GM18868 (cell line): Measurements from ENCODE around the gene TST.
"Not testable (repeated sequence)": the region's sequence is repeated elsewhere in the genome, so short reads cannot be mapped to it uniquely, and the experiment has no call there.

ENCODE experiments used
- ATAC-seq: cut with Tn5 transposase; IDR thresholded peaks from one replicate; pipeline ENCODE4 v1.9.1; 2021; ENCODE audit warnings: mild to moderate bottlenecking, moderate library complexity; ENCODE audit not compliant: unreplicated experiment

TST gene

GRCh38 chr22:37016134-37016910, 2.9 kb downstream of the TST start:
- ATAC-seq: no peak

- no peak for ATAC-seq
Observed at GRCh38 chr22:37015587-37015878, 3.7 kb downstream of the TST start.

DNA sequence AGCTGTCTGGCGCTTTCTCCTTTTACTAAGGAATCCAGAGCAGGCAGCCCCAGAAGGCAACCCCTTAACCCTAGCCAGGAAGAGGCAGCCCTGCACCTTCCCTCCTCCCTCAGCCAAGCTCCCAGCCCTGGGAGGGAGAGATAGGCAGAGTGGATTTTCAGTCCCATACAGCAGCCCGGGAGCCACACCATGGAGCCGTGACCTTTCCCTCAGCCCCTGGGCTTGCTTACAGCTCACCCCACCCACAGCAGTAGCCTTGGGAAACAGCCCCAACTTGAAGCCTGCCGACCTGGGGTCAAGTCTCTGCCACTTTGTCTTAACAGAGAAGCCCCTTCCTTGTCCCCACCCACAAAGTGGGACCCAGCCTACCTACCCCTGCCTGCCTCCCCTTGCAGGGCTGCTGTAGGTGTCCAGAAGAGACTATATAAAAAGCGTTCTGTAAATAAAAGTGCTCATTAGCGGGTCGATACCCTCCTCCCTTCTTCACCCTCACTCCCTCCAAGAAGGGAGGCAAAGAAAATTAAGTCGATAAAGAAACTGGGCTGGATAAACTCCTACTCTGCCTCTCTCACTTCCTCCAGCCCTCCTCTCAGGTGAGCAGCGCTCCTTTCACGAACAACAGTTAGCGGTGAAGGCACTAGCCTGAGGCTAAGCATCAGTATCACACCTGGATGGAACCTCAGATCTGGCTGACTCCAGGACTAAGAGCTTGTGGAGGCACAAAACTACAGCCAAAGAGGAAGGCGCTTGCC, 4.2 kb downstream of the TST start:
- no peak for ATAC-seq

- ATAC-seq: no peak
Observed at GRCh38 chr22:37014415-37014806, 4.8 kb downstream of the TST start.

DNA sequence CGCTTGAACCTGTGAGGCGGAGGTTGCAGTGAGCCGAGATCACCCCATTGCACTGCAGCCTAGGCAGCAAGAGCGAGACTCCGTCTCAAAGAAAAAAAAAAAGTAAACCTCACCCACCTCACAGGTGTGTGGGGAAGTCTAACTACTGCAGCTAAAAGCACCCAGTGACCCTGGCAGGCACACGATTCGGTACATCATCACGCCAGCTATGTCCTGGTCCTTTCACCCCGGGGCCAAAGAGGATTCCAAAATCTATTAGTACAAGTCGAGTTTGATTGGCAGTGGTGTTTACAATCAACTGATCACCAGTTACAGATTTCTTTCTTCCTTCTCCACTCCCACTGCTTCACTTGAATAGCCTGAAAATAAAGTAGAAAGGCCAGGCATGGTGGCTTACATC, 6.3 kb downstream of the TST start:
- no peak for ATAC-seq

GRCh38 chr22:37012262-37012904, 6.9 kb downstream of the TST start:
- no peak for ATAC-seq

DNA sequence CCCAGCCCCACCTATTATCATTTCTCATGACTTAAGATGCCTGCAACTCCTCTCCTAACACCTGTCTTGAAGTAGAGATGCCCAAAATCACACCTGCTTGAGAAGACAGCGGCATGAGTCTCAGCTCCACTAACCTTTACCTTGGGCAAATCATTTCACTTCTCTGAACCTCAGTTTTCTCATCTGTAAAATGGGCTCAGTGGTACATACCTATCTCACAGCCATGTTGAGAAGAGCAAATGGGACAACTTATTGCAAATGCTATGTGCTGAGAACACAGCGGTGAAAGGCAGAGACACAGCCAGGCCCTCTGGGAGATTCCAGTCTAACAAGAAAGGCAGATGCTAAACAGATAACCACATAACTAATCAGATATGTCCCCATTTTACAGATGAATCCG, 7.8 kb downstream of the TST start:
- ATAC-seq: no peak

- ATAC-seq: no peak
Observed at GRCh38 chr22:37010976-37011375, 8.3 kb downstream of the TST start.

- no peak for ATAC-seq
Observed at GRCh38 chr22:37010174-37010573, 9.1 kb downstream of the TST start.

DNA sequence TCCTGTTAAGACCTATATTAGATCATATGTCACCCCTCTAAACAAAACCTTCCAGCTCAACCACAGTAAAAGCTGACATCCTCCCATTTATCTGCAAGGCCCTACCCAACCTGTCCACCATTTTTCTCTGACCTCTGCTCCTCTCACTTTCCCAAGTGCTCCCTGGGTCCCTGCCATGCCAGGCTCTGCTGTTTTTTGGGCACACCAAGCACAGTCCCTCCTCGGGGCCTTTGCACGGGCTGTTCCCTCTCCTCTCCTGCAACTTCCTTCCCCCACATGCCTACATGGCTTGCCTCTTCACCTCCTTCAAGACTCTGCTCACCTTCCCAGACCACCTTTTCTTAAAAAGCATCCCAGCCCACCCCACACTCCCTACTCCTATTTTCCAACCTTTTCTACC, 9.8 kb downstream of the TST start:
- no peak for ATAC-seq

DNA sequence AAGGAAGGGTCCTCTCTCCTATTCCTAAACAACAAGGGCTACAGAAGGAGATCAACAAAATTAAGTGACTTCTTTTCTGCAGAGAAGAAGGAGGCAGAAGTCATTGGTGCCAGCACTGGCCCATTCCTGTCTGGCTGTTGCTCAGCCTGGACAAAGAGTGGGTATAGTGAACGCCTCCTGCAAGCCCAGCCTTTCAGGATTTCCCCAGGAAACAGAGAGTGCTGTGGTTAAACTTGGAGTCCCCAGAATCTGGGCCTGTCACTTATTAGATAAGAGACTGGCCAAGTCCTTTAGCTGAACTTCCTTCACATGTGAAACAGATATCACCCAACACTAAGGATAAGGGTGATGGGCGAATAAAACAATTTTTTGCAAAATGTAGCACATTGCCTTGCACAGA, 10.9 kb downstream of the TST start:
- ATAC-seq: no peak

DNA sequence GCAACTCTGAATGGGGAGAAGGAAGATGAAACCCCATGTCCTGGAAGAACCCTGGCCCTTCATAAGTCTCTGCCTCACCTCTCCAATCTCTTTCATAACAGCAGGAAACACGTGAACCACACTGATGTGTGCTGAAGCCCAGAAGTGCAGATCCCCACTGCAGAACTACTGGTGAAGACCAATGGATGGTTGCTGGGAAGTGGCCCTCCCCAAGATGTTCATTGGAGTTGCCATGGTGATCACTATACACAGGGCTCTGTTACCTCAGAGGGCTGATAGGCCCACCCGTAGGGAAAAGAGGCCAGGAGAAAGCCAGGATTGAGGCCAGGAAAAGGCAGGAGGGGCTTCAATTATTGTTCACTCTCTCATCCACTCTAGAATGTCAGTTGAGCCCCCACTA, 11.6 kb downstream of the TST start:
- ATAC-seq: no peak

- ATAC-seq: no peak
Observed at GRCh38 chr22:37002633-37003032, 16.6 kb downstream of the TST start.

GRCh38 chr22:37001826-37002225, 17.4 kb downstream of the TST start:
- no peak for ATAC-seq

DNA sequence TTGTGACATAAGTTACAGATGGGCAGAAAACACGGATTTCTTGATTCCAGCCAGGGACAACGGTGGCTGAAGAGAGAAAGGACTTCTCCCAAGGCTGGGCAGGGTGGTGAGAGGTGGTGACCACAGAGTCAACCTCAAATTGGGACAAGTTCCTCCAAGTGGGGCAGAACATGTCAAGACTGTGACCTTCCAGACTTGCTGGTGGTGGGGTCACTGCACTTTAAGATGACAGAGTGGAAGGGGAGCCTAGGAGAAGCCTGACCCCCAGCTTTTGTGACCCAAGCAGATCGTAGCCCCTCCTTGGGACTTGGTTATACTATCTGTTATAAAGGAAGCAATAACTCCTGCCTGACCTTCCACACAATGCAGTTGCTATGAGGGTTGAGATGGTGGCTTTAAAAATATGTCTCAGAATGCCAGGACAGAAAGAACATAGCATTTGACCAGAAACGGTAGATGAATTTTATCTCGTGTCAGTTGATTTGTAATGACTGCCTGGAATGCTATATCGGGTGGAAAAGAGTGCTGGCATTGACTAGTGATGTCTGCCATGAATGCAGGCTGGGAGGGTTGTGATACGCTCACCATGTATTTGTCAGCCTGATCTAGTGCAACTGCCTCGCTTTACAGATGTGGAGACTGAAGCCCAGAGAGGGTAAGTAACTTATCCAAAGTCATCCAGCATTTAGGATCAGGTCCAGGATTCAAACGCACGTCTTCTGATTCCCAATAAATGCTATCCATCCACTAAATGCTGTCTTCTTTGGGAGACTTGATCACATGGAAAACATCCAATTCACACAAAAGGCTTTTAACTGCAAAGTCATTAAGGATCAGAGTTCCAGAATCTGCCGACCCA, 18.3 kb downstream of the TST start:
- no peak for ATAC-seq

- ATAC-seq: no peak
Observed at GRCh38 chr22:36999463-36999862, 19.8 kb downstream of the TST start.

- no peak for ATAC-seq
Observed at GRCh38 chr22:36998620-36999351, 20.5 kb downstream of the TST start.

GRCh38 chr22:36997746-36998145, 21.5 kb downstream of the TST start:
- ATAC-seq: no peak

GRCh38 chr22:36991206-36991605, 28.0 kb downstream of the TST start:
- ATAC-seq: no peak

DNA sequence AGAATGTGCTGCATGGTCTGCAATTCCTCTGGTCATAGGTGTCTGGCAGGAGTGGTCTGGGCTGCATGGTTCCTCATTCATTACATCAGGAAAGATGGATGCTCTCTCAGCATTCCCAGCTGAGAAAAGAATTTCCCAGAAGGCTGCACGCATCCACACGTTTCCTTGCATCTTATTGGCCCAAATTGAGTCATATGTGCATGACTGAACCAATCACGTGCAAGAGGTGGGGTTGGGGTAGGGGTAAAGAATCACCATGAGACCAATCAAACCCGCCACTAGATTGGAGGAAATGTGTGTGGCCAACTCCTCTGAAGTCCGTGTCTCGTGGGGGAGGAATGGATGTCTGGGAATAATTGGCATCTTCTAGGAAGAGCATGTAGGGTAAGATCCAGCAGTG, 28.8 kb downstream of the TST start:
- ATAC-seq: no peak

DNA sequence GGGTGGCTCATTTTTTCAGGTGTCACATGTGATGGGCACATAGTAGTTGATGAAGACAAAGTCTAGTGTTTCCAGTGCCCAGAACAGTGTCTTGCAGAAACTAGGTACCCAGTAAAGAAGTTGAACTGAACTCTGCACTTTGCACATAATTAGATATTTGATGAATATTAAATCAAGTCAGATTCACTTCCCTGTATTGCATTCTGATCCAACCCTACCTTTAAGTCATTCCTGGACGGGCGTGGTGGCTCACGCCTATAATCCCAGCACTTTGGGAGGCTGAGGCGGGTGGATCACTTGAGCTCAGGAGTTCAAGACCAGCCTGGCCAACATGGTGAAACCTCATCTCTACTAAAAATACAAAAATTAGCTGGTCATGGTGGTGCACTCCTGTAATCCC, 30.2 kb downstream of the TST start:
- ATAC-seq: not testable (repeated sequence)
